H7 (cell line): ENCODE measurements around the gene MECR. TPM values are rescaled to one million over a fixed set of nuclear protein-coding genes. Genes with fewer than 3 reads are reported as not detected.

ENCODE experiments used
- DNase-seq: peaks from one replicate; pipeline ENCODE4 v3.0.0; 2012
- H3K27me3 ChIP-seq: 2 replicates; pipeline ENCODE4 v1.6.0; 2011; ENCODE audit warnings: mild to moderate bottlenecking, low read length; ENCODE audit not compliant: control insufficient read depth, insufficient read depth
- H3K36me3 ChIP-seq: replicated peaks from 2 replicates; pipeline ENCODE4 v1.5.1; 2011; ENCODE audit warnings: low read length; ENCODE audit not compliant: control insufficient read depth, insufficient read depth
- H3K4me3 ChIP-seq: 2 replicates; pipeline ENCODE4 v1.5.1; 2011; ENCODE audit warnings: low read depth, mild to moderate bottlenecking, control low read depth, low read length, moderate library complexity; ENCODE audit not compliant: insufficient read depth
- total RNA-seq: library from RNA; depleted of rRNA; stranded (reverse); fragments of >200 nt; shearing (Covaris generic); gene quantifications from 2 replicates; pipeline ENCODE4 v1.2.3, GENCODE V29; 2014

Gene MECR
- total RNA-seq, 1 experiment from 2014 or later: 62.1 TPM

DNA sequence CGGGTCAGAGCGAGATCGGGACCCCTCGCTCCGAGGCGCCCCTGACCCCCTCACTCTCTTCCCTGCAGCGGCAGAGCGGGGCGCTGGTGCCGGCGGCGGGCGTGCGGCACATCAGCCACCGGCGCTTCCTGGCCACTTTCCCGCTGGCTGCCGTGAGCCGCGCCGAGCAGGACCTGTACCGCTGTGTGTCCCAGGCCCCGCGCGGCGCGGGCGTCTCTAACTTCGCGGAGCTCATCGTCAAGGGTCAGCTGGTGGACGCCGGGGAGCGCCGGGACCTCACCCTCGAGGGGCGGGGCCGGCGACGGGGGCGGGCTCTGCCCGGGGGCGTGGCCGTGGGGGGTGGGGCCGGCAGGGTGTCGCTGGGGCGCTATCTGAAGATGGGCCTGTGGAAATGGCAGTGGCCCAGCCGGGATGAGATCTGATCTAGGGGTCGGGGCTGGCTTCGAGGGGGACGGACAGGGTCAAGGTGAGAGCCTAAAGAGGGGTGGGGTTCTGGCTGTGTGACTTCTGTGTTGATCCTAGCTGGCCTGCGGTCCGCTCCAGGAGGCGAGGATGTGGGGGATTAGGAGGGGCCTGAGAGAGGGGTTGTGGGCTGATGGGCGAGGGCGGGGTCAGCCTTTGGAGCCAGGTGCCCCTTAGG, 29.2 kb upstream of the MECR start:
- peak; percentile 99 for DNase-seq
- peak overlapping the region; percentile 71 for H3K4me3 ChIP-seq
- H3K27me3 ChIP-seq: peaks cover 25% of the 10 kb centered on the region
- H3K36me3 ChIP-seq: no peaks in the 10 kb centered on the region

DNA sequence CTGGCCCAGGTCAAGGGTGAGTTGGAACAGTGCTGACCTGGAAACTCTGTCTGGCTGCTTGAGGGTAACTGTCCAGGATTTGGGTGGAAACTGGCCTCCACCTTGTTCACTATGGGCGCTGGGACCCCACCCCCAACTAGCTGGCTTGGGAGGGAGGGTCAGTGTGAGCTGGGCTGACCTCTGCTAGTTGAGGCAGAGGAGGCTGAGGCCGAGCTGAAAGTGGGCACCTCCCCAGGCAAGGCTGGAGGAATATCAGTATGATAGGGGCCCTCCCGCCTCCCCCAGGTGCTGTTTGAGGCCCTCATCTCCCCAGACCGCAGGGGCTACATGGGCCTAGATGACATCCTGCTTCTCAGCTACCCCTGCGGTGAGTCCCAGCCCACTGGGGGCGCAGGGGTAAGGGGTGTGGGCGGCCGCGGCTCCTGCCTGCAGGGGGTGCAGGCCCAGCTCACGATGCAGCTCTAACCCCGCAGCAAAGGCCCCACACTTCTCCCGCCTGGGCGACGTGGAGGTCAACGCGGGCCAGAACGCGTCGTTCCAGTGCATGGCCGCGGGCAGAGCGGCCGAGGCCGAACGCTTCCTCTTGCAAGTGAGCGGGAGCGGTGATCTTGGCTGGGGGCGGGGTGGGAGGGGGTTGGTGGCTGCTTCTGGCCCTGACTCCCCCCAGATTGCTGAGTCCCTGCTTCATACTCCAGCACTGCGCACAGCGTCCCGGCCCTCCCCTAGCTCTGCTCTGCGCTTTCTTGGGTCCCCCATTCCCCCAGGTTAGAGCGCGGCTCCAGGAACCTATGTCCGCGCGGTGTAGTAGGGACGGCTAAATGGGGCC, 28.5 kb upstream of the MECR start:
- Histone ChIP-seq H3K4me3 (peak overlapping the region; percentile 71), H3K27me3 (peaks cover 25% of the 10 kb centered on the region), H3K36me3 (no peaks in the 10 kb centered on the region)
- peak; percentile 86 for DNase-seq

DNA sequence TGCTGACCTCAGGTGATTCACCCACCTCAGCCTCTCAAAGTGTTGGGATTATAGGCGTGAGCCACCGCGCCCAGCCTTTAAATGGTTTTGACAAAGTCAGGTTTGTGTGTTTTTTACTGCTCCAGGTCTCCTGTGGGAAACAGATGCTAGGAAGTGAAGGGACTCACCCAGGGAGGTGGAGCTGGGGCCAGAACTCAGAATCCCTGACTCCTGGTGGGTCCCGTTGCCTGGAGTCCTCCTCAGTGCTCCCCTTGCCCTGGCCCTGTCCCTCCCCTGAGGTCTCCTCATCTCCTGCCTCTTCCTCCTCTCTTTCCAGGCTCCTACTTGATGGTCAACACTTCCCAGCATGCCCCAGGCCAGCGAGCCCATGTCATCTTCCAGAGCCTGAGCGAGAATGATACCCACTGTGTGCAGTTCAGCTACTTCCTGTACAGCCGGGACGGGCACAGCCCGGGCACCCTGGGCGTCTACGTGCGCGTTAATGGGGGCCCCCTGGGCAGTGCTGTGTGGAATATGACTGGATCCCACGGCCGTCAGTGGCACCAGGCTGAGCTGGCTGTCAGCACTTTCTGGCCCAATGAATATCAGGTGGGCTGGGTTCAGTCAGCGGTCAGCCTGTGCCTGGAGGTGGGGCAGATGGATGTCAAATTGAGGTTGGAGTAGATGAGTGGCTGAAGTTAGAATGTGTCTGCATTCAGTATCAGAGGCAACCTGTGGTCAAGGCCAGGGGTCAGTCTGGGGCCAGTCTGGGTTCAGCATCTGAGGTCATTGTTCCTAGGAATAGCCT, 27.6 kb upstream of the MECR start:
- H3K36me3 ChIP-seq: no peaks in the 10 kb centered on the region
- peaks cover 25% of the 10 kb centered on the region for H3K27me3 ChIP-seq
- no peak overlapping the region for H3K4me3 ChIP-seq
- no peak for DNase-seq

DNA sequence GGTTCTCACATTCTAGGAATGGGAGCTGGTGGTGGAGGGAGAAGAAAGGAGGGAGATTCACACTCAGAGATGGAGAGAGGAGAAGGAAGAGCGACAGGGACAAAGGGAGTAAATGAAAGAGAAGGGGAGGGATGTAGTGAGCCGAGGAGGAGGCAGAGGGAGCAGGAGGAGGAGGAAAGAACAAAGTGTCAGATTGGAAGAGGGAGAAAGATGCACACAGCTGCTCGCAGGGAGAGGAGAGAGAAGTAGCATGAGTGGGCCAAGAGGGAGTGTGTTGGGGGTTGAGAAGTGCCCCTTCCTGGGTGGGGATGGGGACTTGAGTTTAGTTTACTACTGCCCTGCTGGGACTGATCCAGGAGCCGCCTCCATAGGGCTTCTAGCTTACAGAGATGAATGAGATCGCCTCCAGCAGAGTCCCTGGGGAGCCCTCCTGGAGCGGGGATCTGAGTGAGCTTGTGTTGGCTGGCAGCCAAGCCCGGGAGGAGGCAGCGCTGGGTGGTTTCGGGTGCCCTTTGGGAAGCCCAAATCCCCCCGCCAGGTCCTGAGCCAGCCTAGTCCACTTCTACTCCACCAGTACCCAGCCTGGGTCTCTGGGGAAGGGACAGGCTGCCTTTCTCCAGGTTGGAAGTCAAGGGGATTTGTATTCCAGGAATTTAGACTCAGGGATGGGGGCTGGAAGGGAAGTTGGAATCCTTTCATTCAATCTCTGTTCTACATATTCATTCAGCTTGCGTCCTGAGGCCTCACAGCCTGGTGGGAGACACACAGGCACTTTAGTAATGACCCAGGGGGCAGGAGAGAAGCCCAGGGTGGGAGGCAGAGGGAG, 26.5 kb upstream of the MECR start:
- no peak overlapping the region for H3K4me3 ChIP-seq
- H3K36me3 ChIP-seq: no peaks in the 10 kb centered on the region
- peak; percentile 61 for DNase-seq
- peaks cover 25% of the 10 kb centered on the region for H3K27me3 ChIP-seq

DNA sequence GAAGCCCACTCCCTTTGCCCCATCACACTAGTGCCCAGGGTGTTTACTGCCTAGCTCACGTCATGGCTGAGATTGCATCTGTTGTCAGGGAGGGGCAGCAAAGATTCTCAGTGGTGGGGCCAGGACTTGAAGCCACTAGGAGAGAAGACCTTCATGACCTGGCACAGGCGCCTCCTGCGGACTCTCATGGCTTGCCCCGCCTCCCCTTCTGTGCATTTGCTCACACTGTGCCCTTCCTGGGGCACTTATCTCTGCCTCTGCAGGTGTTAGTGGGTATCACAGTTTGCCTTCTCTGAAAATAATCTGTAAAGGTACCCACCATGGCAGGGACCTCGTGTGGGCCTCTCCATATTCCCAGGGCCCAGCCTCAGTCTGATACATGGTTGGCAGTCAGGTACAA, 25.7 kb upstream of the MECR start:
- H3K27me3 ChIP-seq: peaks cover 25% of the 10 kb centered on the region
- no peak overlapping the region for H3K4me3 ChIP-seq
- peak; percentile 64 for DNase-seq
- no peaks in the 10 kb centered on the region for H3K36me3 ChIP-seq

DNA sequence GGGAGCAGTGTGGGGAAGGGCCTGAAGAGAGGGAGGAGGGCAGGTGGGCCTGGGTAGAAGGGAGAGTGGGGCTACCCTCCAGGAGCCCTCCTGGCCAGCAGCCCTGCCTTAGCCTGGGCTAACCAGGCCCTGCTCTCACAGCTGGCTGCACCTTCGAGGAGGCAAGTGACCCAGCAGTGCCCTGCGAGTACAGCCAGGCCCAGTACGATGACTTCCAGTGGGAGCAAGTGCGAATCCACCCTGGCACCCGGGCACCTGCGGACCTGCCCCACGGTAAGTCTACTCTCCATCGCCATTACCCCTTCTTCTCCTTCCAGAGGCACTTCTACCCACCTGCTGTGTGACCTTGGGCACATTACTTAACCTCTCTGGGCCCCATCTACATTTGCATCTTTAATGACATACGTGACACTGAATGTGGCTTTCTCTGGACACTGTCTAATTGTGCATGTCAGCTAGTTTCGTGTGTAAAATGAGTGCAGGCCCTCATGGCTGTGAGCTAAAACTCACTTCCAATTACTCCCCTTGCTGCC, 24.5 kb upstream of the MECR start:
- H3K27me3 ChIP-seq: peaks cover 16% of the 10 kb centered on the region
- no peaks in the 10 kb centered on the region for H3K36me3 ChIP-seq
- no peak for DNase-seq
- no peak overlapping the region for H3K4me3 ChIP-seq

DNA sequence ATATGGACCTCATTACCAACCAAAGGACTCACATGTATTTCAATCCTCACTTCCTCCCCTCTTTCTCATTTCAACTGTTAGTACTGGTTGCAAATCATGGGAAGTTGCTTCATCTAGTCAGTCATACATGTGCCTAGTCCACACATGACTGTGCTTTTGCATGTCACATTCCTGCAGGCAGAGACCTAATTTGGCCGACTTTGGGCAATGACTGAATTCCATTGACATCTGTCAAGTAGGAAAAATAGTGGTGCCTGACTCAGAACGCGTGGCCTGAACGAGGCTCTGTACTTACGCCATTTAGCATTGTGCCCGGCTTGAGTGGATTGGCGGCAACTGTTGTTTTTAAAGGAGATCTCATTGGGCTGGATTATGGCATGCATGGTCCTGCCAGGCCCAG, 23.6 kb upstream of the MECR start:
- H3K36me3 ChIP-seq: no peaks in the 10 kb centered on the region
- H3K27me3 ChIP-seq: peaks cover 12% of the 10 kb centered on the region
- DNase-seq: no peak
- H3K4me3 ChIP-seq: no peak overlapping the region

DNA sequence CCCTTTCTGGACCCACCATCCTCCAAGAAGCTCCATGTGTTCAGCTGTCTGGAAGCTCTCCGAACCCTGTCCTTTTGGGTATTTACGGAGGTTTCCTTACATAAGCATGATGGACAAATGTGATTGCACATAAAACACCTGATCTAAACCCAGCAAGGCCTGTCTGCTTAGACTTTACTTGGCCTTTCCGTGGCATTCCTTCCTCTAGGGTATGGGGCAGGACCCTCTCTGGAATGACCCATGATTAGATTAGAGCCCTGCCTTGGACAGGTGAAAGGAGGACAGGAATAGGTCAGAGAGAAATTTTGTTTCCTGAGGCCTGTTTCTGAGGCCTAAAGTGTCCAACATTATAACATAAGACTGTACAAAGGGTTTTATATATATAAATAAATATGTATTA, 22.4 kb upstream of the MECR start:
- no peak for DNase-seq
- Histone ChIP-seq H3K27me3 (peaks cover under 1% of the 10 kb centered on the region; the same call in 1 of the 2 replicates), H3K36me3 (no peaks in the 10 kb centered on the region), H3K4me3 (no peak overlapping the region)

DNA sequence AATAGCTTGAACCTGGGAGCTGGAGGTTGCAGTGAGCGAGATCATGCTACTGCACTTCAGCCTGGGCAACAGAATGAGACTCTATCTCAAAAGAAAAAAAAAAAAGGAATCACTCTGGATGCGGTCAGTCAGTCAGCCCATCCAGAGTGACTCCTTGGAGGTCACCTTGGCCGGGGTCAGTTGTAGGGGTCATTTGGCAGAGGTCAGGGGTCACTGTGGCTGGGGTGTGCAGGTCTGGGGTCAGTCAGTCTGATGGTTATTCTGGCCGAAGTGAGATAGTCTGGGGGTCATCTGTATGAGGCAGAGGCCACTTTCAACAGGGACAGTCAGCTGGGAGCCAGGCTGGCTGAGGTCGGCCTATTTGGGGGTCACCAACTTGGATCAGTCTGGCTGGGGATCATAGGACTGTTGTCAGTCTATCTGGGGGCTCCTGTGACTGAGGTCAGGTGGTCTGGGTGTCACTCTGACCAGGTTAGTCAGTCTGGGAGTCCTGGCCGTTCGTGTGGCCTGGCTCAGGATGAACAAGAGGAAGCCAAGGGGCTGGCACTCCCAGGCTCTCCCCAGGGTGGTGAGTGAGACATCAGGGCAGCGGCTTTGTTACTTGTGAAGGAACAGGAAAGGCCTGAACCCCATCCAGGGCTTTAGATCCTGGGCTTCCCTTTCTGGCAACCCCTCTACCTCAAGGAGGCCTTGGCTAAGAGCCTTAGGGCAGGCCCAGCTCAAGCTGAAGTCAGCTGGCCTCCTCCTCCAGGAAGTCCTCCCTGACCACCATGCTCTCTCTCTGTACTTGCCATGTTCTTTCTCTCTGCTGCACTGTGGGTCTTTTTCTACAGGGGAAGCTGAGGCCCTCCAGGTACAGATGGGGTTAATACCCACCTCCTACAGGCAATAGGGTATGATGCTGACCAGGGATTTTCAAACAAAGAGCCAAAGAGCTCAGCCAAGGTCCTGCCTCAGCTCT, 20.7 kb upstream of the MECR start:
- H3K27me3 ChIP-seq: no peaks in the 10 kb centered on the region; the same call in 1 of the 2 replicates
- DNase-seq: no peak
- no peak overlapping the region for H3K4me3 ChIP-seq
- H3K36me3 ChIP-seq: no peaks in the 10 kb centered on the region

DNA sequence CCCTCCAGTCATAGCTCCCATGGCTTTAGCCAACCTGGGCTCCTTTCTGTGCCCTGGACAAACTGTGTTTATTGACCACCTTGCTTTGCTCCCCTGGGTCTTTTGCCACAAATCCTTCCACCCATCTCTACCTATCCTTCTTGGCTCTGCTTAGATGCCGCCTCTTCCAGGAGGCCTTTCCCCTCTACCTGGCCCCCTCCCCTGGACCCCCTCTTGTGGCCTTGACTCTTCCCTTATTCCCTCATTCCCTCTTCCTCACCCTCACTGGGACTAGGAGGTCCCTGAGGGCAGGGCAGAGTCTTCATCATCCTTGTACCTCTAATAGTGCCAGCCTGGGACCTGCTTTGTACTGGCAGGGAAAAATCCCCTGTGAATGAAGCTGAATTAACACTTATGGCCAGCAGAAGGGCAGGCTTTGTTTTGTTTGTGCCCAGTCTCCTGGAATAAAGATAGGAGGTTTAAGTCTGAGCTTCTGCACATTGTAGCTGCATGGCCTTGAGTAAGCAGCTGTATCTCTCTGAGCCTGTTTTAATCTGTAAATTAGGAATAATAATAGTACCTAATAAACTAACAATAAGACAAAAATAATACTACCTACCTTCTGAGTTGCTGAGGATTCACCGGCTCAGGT, 19.3 kb upstream of the MECR start:
- H3K36me3 ChIP-seq: no peaks in the 10 kb centered on the region; the same call in 1 of the 2 replicates
- H3K4me3 ChIP-seq: no peak overlapping the region
- no peaks in the 10 kb centered on the region for H3K27me3 ChIP-seq
- DNase-seq: no peak

DNA sequence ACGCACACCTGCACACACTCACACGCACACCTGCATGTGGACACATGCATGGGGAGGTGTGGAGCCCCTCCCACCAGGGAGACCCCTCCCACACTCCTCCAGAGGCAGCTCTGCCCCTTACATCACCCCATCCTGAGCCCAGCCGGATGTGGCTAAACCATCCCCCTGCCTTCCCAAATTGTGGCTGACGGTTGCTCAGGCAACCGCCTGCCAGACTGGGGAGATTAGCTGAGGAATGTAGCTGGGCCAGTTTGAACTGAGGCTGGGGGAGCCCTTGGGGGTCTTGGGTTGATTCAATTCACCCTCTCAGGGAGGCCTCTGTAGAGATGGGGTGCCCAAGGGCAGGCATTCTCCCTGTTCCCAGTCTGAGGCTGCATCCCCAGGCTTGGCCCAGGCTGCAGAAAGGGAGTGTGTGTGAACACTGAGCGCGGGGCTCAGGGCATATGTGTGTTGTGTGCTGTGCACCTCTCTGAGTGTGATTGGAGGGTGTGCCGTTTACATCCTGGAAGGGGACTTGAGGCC, 18.5 kb upstream of the MECR start:
- no peaks in the 10 kb centered on the region; the same call in 1 of the 2 replicates for H3K36me3 ChIP-seq
- H3K4me3 ChIP-seq: no peak overlapping the region
- peak; percentile 88 for DNase-seq
- H3K27me3 ChIP-seq: no peaks in the 10 kb centered on the region

DNA sequence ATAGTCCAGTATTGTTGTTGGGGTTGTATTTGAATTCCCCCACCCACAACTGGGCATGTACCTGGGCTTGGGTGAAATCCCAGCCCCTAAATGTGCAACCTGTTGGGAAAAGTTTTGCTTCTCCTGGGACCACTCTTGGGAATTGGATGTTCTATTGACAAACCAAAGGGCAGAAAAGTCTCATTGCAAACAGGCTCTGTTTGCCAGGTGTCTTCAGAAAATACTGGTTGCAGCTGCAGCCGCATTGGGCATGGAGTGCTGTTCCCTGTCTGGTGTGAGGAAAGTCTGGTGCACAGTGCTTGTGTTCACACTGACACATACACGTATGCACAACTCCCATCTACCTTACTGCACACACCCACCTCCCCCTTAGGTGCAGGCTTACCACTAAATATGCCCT, 17.7 kb upstream of the MECR start:
- Histone ChIP-seq H3K4me3 (no peak overlapping the region), H3K36me3 (no peaks in the 10 kb centered on the region; the same call in 1 of the 2 replicates), H3K27me3 (no peaks in the 10 kb centered on the region)
- no peak for DNase-seq
